Measurements from ENCODE around the gene E2F1. TPM values are rescaled to one million over a fixed set of nuclear protein-coding genes. Genes with fewer than 3 reads are reported as not detected.

E2F1 gene
- total and polyA plus RNA-seq, 2 of the 4 experiments (the other 2 are of a cell fraction) = 10.9 to 14.0 TPM

DNA sequence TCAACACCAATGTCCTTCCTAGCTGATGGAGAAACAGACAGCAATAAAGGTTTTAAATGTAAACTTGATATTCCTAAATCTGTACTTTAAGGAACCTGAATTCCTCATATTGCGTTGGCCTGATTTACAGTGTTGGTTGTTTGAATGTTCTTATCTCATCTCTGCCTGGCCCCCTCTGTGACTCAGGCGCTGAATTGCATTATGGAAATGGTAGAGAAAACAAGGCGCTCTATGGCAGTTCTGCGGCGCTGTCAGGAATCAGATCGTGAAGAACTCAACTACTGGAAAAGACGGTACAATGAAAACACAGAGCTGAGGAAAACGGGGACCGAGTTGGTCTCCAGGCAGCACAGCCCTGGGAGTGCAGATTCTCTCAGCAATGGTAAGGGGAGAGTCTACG is 56.7 kb downstream of the E2F1 start:
- no peak overlapping the region for H4K91ac ChIP-seq (ENCODE audit: insufficient read depth, low read depth, low read length)
- H4K5ac ChIP-seq (ENCODE audit: low read depth, low read length) = no peak overlapping the region
- no peak overlapping the region for H3K18ac ChIP-seq (ENCODE audit: low read depth, low read length)
- TF ChIP-seq CHD1 (IDR thresholded peaks at IDR 0.05; ENCODE audit: low read depth, low read length) (no peak), SMC3 (IDR thresholded peaks at IDR 0.05; ENCODE audit: low read depth, low read length) (no peak)
- H2BK15ac ChIP-seq (ENCODE audit: low read depth, low read length) = no peak overlapping the region
- ATAC-seq (ENCODE audit: low read depth) (no peak), DNase-seq (no peak)
- no peaks in the 10 kb centered on the region for H3K4me1 ChIP-seq (ENCODE audit: control insufficient read depth, insufficient read depth, low read length)
- H3K4me3 ChIP-seq (ENCODE audit: insufficient read depth, low read depth, low read length) = no peak overlapping the region
- H3K14ac ChIP-seq (replicated peaks; ENCODE audit: low read depth, low read length) = no peak overlapping the region
- ChIA-PET CTCF (no interaction called here), POLR2A (ENCODE audit: unreplicated experiment) (no interaction called here)
- H2AK9ac ChIP-seq (replicated peaks; ENCODE audit: low read depth, low read length, poor library complexity) = no peak overlapping the region
- peaks cover 54% of the 10 kb centered on the region for H3K36me3 ChIP-seq (ENCODE audit: control insufficient read depth, insufficient read depth, low read length)
- no peak overlapping the region for H3K4ac ChIP-seq (ENCODE audit: low read depth, low read length)
- no peak overlapping the region for H3K56ac ChIP-seq (ENCODE audit: extremely low read depth, insufficient read depth, low read length)
- H3K27me3 ChIP-seq (ENCODE audit: control insufficient read depth, insufficient read depth, low read length) = no peaks in the 10 kb centered on the region
- no peaks in the 10 kb centered on the region for H3K9me3 ChIP-seq (ENCODE audit: control insufficient read depth, insufficient read depth, low read length)
- no peak overlapping the region for H3K23ac ChIP-seq (ENCODE audit: low read depth, low read length)
- H3K4me2 ChIP-seq (ENCODE audit: low read depth, low read length) = no peak overlapping the region
- no peak overlapping the region for H2BK5ac ChIP-seq (ENCODE audit: low read depth, low read length, poor library complexity, severe bottlenecking)
- no TSS peak for BruUV-seq (replicated peaks)
- no peak overlapping the region for H3K9ac ChIP-seq (ENCODE audit: low read depth, low read length)
- H2AK5ac ChIP-seq (ENCODE audit: low read depth, low read length) = no peak overlapping the region
- H2BK20ac ChIP-seq (ENCODE audit: low read depth, low read length) = no peak overlapping the region
- no peaks in the 10 kb centered on the region; a peak in 1 of 4 replicates for H3K79me1 ChIP-seq (ENCODE audit: low read depth in 1 of 2, low read length in 2 of 2)
- no peaks in the 10 kb centered on the region for H4K20me1 ChIP-seq (ENCODE audit: insufficient read depth, low read length)
- H3K27ac ChIP-seq (ENCODE audit: insufficient read depth, low read length) = no peak overlapping the region
- in situ Hi-C loops (cut with MboI; ENCODE audit: low sequenced_read_pairs) = no loop called here
- intact Hi-C loops (cut with micrococcal nuclease) = no loop called here
- peaks cover 12% of the 10 kb centered on the region; the same call in 1 of the 2 replicates for H3K9me1 ChIP-seq (ENCODE audit: insufficient read depth, low read length)
- no peak overlapping the region for H2AFZ ChIP-seq (replicated peaks; ENCODE audit: low read length, poor library complexity)
- dilution Hi-C loops (cut with HindIII; ENCODE audit: low sequenced_read_pairs, unreplicated experiment) = no loop called here
- 96% methylated on average over 4 of the region's 10 CpGs; no CpG with 5 or more reads in 1 of the 2 experiments for WGBS, 2 experiments (ENCODE audit: extremely low coverage in 2 of 2, insufficient read length in 1 of 2)
- H4K8ac ChIP-seq (ENCODE audit: low read depth in 2 of 2, low read length in 2 of 2) = no peak overlapping the region
- no peak overlapping the region for H2BK120ac ChIP-seq (ENCODE audit: low read depth, low read length)
